Prostate gland (tissue), 2 donors: ENCODE data around the gene C2orf80.
"Not testable (repeated sequence)": the region's sequence is repeated elsewhere in the genome, so short reads cannot be mapped to it uniquely, and the experiment has no call there.

Experiments used
- POLR2A ChIP-seq: fragments of 450-650 bp; IDR thresholded peaks from one replicate; pipeline ENCODE4 v1.6.1; 2016; ENCODE audit warnings: antibody characterized with exemption, mild to moderate bottlenecking
- POLR2AphosphoS5 ChIP-seq: sonication (generic); formaldehyde crosslinking; IDR thresholded peaks from one replicate; pipeline ENCODE4 v1.6.1; 2017; ENCODE audit warnings: antibody characterized with exemption
- TF ChIP-seq, protein P1 (sequence below), 4 experiments: fragments of 200-600 bp in 2 of 4; fragments of 450-650 bp in 2 of 4; sonication (generic) in 2 of 4; IDR thresholded peaks; 1 replicate in 3 of 4; 2 replicates in 1 of 4; pipeline ENCODE4 v1.5.1; 2016 to 2019; ENCODE audit warnings: antibody characterized with exemption in 4 of 4, mild to moderate bottlenecking in 2 of 4, moderate library complexity in 2 of 4

DNA sequence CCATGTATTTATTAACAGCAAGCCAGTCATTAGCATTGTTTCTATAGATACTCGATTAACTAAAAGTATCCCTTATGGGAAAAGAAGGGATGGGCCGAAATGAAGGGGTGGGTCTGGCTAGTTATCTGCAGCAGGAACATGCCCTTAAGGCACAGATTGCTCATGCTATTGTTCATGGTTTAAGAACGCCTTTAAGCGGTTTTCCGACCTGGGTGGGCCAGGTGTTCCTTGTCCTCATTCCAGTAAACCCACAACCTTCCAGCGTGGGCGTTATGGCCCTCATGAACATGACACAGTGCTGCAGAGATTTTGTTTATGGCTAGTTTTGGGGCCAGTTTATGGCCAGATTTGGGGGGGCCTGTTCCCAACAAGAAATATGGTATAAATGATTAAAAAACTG is 51.5 kb downstream of the C2orf80 start:
- TF ChIP-seq, protein P1, sequence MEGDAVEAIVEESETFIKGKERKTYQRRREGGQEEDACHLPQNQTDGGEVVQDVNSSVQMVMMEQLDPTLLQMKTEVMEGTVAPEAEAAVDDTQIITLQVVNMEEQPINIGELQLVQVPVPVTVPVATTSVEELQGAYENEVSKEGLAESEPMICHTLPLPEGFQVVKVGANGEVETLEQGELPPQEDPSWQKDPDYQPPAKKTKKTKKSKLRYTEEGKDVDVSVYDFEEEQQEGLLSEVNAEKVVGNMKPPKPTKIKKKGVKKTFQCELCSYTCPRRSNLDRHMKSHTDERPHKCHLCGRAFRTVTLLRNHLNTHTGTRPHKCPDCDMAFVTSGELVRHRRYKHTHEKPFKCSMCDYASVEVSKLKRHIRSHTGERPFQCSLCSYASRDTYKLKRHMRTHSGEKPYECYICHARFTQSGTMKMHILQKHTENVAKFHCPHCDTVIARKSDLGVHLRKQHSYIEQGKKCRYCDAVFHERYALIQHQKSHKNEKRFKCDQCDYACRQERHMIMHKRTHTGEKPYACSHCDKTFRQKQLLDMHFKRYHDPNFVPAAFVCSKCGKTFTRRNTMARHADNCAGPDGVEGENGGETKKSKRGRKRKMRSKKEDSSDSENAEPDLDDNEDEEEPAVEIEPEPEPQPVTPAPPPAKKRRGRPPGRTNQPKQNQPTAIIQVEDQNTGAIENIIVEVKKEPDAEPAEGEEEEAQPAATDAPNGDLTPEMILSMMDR (IDR thresholded peaks at IDR 0.05): not testable (repeated sequence)
- TF ChIP-seq POLR2AphosphoS5, POLR2A: not testable (repeated sequence)
